Embryonic facial prominence (tissue), 1 donor: Measurements from ENCODE around the gene COL3A1.

ENCODE experiments used
- DNase-seq: peaks from one replicate; pipeline ENCODE4 v3.0.0-alpha.2; 2016; ENCODE audit errors: extremely low spot score

The COL3A1 gene

GRCh38 chr2:189015359-189015758 lies 41.2 kb downstream of the COL3A1 start:
- peak; percentile 25 for DNase-seq

DNA sequence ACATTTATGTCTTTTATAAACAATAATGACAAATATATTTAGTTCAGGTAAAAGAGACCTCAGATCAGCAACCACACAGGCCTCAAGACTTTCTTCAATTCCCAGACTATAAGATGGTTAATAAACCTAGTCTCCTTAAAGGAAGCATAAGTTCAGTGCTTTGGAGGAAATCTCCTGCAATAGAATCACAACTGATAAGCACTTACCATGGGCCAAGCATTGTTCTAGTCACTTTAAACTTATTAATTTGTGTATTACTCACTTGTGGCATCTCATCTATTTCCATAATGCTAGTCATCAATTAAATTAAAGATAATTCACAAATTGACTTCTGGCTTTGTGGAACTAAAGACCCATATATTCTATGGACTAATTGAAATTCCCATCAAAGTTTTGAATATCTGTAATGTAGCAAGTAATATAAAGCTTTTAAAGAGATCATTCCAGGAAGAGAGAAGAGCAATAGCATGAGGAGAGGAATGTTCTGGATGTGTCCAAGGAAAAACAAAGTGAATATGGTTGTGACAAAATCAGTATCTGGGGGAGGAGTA lies 42.2 kb downstream of the COL3A1 start:
- DNase-seq: no peak

DNA sequence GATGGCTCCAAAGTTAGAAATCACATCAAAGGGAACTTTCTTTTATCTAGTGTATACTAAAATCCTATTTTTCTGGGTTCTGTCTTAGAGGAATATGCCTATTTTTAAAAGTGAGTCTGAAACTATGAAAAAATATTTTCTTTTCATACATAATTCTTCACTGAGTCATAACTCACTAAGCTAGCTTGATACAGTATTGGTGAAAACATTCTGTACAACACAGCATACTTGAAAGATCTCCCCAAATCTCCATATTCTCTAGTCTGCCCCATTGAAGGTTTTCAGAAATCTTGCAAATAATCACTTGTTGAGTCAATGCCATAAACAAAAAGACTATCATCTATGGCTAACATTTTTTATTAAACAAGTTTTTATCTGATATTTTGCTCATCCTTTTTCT lies 44.5 kb downstream of the COL3A1 start:
- no peak for DNase-seq

DNA sequence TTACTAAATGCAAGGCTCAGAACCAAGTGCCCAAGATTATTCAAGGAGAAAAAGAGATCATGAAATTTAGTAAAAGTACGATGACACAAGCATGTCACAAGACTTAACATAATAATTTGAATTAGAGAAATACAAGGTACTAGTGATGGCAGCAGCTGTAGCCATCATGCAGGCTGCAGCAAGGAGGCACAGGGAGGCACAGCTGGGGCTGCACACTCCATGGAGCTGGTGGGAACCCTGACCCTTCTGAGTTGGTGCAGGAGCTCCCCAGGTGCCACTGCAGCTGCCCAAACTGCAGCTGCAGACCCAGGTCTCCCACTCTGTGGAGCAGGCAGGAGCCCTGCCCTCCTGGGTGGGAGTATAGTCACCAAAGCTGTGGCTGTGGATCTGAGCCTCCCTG lies 46.0 kb downstream of the COL3A1 start:
- DNase-seq: no peak

GRCh38 chr2:189022053-189022481 lies 47.9 kb downstream of the COL3A1 start:
- DNase-seq: peak; percentile 69

GRCh38 chr2:189022492-189022891 lies 48.3 kb downstream of the COL3A1 start:
- peak; percentile 64 for DNase-seq

GRCh38 chr2:189024901-189025618 lies 50.9 kb downstream of the COL3A1 start:
- DNase-seq: no peak

- DNase-seq: no peak
Measured at GRCh38 chr2:189037518-189037917, 63.3 kb downstream of the COL3A1 start.

DNA sequence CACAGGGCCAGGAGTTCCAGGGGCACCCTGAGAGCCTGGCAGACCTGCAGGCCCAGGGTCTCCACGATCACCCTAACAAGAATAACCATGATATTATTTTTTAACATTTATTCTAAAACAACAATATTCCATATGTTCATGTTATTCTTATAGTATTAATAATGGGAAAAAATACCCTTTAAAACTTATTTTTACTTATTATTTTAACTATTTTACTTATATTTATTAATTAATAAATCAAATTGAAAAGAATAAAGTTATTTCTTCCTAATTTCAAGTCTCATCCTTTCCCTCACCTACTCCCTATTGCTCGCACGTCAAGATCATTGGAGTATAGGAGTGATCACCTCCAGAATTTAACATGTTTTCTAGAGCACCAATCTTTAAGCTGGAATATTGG lies 71.7 kb downstream of the COL3A1 start:
- no peak for DNase-seq

- no peak for DNase-seq
Measured at GRCh38 chr2:189046320-189046719, 72.1 kb downstream of the COL3A1 start.

GRCh38 chr2:189047171-189047888 lies 73.2 kb downstream of the COL3A1 start:
- DNase-seq: no peak

DNA sequence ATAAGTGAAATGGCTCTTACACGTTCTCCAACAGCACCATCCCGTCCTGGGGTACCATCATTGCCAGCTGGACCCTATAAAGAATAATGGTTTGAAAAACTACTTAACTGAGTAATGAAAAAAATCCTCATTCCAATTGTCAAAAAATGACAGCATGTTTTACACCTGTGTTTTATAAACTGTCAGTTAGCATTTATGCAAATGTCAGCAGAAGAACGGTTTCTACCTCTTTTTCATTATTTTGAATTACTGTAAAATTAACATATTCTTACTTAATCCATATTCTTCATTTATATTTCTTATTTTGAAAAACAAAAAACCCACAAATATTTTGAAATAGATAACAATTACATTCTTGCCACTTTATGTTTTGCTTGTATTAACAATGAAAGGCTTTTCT lies 74.0 kb downstream of the COL3A1 start:
- no peak for DNase-seq

GRCh38 chr2:189049709-189050164 lies 75.6 kb downstream of the COL3A1 start:
- DNase-seq: no peak

DNA sequence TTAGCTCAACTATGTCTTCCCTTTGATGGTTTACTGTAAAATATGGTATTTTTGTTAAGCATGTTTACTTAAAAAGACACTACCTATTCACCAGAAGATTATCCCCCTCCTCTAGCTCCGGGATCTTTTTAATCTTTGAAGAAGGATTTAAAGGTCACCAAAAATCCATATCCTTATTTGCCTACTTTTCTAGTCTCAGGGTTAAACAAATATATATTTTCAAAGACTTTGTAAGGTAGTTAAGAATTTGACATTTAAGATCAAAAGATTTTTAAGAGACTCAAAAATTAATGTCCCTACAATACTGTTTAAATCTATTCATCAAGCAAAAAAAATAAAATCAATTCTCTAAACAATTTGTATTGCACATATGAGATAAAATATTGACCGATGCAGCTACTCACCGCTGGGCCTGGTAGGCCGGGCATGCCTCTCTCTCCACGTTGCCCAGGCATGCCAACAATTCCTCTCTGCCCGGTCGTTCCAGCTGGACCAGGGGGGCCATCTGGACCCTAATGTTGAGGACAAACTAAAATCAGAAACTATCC lies 76.1 kb downstream of the COL3A1 start:
- DNase-seq: no peak

GRCh38 chr2:189056200-189057106 lies 82.3 kb downstream of the COL3A1 start:
- DNase-seq: no peak

DNA sequence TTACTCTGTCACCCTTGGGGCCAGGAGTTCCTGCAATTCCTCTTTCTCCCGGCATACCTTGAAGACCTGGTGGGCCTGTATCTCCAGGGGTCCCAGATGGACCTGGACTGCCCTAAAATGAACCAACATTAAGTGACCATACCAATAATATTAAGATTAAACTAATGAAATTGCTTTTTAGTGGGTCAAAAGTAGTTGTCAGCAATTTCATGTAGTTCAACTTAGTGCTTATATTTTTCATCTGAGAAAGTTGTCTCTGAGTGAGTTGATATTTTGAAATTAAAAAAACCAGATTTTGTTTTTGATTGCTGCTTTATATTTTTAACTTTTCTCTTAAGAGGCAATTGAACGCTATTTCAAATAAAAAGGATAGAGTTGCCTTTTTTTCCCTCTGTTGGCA lies 83.1 kb downstream of the COL3A1 start:
- DNase-seq: no peak

DNA sequence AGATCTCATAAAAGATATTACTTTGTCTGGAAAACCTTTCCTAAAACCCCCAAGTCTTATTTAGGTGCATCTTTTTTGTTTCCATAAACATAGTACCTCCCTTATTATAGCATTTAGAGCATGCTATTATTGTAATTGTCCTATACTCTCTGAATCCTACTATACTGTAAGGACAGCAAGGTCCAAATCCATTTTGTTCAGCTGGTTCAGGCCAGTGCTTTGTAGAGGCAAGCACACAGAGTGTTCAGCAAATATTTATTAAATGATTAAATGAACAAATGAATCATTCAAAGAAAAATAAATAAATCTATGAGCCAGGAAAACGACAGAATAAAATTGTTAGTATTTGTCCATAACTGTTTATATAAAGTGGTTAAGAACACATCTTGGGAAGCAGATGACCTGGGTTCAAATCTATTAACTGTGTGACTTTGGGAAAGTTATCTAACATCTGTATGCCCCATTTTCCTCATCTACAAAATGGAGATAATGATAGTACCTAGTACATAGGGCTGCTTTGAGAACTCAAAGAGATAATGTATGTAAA lies 86.0 kb downstream of the COL3A1 start:
- no peak for DNase-seq
